HL-60 (cell line): Measurements from ENCODE around the gene SYT10.

Experiments used
- DNase-seq, 2 experiments: peaks; one replicate each; pipeline ENCODE4 v3.0.0-alpha.2; 2010 to 2020; ENCODE audit warnings: low read depth in 1 of 2, low spot score in 1 of 2
- H3K27ac ChIP-seq: fragments of 250-450 bp; sonication (Bioruptor Pico); replicated peaks from 2 replicates; pipeline ENCODE4 v1.5.1; 2020; ENCODE audit warnings: mild to moderate bottlenecking, moderate library complexity
- H3K27me3 ChIP-seq: fragments of 250-450 bp; sonication (Bioruptor Pico); 2 replicates; pipeline ENCODE4 v1.5.1; 2021; ENCODE audit warnings: mild to moderate bottlenecking, moderate library complexity; ENCODE audit not compliant: insufficient read depth, poor library complexity, severe bottlenecking
- H3K4me3 ChIP-seq: replicated peaks from 2 replicates; pipeline ENCODE4 v1.5.1; 2011; ENCODE audit warnings: mild to moderate bottlenecking, control low read depth, low read length; ENCODE audit not compliant: insufficient read depth
- CTCF ChIP-seq: IDR thresholded peaks from one replicate; pipeline ENCODE4 v1.5.1; 2011; ENCODE audit warnings: low read length, control low read depth, inconsistent platforms; ENCODE audit not compliant: insufficient read depth
- GABPA ChIP-seq: IDR thresholded peaks from 2 replicates; pipeline ENCODE4 v1.6.1; 2012; ENCODE audit warnings: low read depth
- POLR2AphosphoS5 ChIP-seq: IDR thresholded peaks from 2 replicates; pipeline ENCODE4 v1.6.1; 2012; ENCODE audit warnings: low read depth
- REST ChIP-seq: IDR thresholded peaks from 2 replicates; pipeline ENCODE4 v1.6.1; 2012; ENCODE audit warnings: low read depth; ENCODE audit not compliant: insufficient replicate concordance
- SPI1 ChIP-seq: IDR thresholded peaks from 2 replicates; pipeline ENCODE4 v1.6.1; 2012; ENCODE audit warnings: low read depth, mild to moderate bottlenecking, borderline replicate concordance

The SYT10 gene

GRCh38 chr12:33472299-33472698 is 32.7 kb upstream of the SYT10 start:
- no peak overlapping the region for H3K4me3 ChIP-seq
- TF ChIP-seq CTCF = no peak
- TF ChIP-seq GABPA = no peak
- no peak for TF ChIP-seq POLR2AphosphoS5
- TF ChIP-seq SPI1 = no peak
- no peak for TF ChIP-seq REST
- H3K27me3 ChIP-seq = no peaks in the 10 kb centered on the region
- H3K27ac ChIP-seq = no peak overlapping the region
- DNase-seq = no peak

- H3K4me3 ChIP-seq = no peak overlapping the region
- H3K27ac ChIP-seq = no peak overlapping the region
- DNase-seq = no peak
- H3K27me3 ChIP-seq = no peaks in the 10 kb centered on the region
- TF ChIP-seq CTCF (no peak), REST (no peak), SPI1 (no peak), GABPA (no peak), POLR2AphosphoS5 (no peak)
Measured at GRCh38 chr12:33455096-33455495, 15.5 kb upstream of the SYT10 start.

- no peak for DNase-seq
- Histone ChIP-seq H3K4me3 (no peak overlapping the region), H3K27me3 (no peaks in the 10 kb centered on the region), H3K27ac (no peak overlapping the region)
- TF ChIP-seq GABPA (no peak), REST (no peak), SPI1 (no peak), POLR2AphosphoS5 (no peak), CTCF (no peak)
Measured at GRCh38 chr12:33450480-33450879, 10.9 kb upstream of the SYT10 start.
